ENCODE measurements around the gene HES1. TPM values are rescaled to one million over a fixed set of nuclear protein-coding genes. Genes with fewer than 3 reads are reported as not detected.
"Not testable (repeated sequence)": the region's sequence is repeated elsewhere in the genome, so short reads cannot be mapped to it uniquely, and the experiment has no call there.

Gene HES1
- total RNA-seq, 2 experiments from 2014 or later: 0.14 TPM; not detected in 1

- DNase-seq: no peak
- Mint-ChIP-seq H3K4me3 (no peak overlapping the region), H3K36me3 (peaks cover under 1% of the 10 kb centered on the region), H3K9me3 (no peaks in the 10 kb centered on the region), H3K27me3 (peaks cover 59% of the 10 kb centered on the region), H3K27ac (no peak overlapping the region), H3K4me1 (peaks cover 35% of the 10 kb centered on the region)
These were observed 4.0 kb downstream of the HES1 start for GRCh38 chr3:194139814-194140391.

DNA sequence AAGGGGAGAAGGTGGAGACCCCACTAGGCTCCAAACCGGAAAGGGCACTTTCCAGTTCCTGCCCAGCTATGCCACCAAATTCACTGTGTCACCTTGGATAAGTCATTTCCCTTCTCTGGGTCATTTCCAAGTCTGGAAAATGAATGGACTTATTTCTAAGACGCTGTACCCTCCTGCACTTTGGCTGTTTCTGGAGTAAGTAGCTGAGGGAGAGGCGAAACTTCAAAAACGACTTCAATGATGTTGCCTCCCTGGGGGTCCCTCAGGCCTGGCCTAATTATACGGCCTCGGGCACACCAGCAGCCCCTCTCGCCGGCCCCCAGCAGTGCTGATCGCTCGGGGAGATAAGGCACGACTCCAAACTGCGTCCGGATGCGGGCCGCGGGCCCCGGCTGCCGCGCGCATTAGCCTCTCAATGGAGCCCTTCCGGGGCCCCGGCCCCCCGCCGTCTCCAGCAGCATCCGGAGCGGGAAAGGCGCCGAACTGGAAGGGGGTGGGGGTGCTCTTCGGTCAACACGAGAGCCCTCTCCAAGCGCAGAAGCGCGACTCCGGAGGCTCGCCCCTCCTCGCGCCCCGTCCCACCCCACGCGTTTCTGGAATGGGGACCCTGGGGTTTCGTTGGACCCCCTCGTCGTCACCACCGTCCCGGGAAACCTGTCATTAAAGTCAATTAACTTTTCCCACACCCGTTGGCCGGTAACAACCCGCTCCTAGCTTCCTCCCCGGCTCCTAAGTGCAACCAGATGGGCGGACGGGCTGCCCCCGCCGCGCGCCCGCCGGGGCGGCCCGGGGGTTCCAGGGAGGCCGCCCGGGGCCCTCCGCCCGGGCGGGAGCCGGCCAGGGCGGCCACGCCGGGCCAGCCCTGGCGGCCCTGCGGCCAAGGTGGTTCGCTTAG, 4.8 kb downstream of the HES1 start:
- Mint-ChIP-seq H3K27me3 (peaks cover 58% of the 10 kb centered on the region), H3K4me1 (peaks cover 32% of the 10 kb centered on the region), H3K36me3 (no peaks in the 10 kb centered on the region), H3K27ac (no peak overlapping the region), H3K9me3 (no peaks in the 10 kb centered on the region), H3K4me3 (peak overlapping the region; percentile 42)
- DNase-seq: peak; percentile 30

DNA sequence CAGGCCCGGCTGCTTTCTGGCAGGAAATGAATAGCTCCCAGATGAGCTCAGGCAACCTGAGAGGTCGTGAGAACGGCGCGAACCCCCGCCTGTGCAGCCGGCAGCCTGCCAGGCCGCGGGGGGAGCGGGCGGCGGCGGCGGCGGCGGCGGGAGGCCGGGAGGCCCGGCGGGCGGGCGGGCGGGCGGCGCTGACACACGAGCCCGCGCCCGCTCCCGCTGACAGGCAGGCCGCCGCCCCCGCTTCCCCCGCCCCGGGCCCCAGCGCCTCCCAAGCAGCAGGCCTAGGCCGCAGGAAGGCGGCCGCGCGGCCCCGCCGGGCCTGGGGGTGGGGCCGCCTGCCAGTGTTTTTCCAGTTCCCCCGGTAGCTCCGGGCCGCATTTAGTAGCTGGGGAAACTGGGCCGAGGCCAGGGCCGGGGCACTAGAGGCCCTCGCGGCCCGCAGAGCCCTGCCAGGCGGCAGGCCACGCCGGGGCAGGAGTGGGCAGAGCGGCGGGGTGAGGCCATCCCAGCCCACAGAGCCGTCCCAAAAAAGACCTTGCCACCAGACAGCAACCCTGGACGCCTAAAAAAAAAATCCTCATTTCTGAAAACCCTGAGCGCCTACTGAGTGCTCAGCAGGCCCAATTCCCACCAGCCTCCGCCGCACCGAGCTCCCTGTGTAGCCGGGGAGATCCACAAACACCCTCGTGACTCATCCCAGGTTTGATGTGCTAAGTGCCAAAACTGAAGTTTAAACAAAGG, 5.6 kb downstream of the HES1 start:
- Mint-ChIP-seq H3K4me3 (peak overlapping the region; percentile 44), H3K27ac (peak overlapping the region; percentile 60), H3K4me1 (peaks cover 24% of the 10 kb centered on the region), H3K36me3 (no peaks in the 10 kb centered on the region), H3K9me3 (no peaks in the 10 kb centered on the region), H3K27me3 (peaks cover 51% of the 10 kb centered on the region)
- peak; percentile 75 for DNase-seq

DNA sequence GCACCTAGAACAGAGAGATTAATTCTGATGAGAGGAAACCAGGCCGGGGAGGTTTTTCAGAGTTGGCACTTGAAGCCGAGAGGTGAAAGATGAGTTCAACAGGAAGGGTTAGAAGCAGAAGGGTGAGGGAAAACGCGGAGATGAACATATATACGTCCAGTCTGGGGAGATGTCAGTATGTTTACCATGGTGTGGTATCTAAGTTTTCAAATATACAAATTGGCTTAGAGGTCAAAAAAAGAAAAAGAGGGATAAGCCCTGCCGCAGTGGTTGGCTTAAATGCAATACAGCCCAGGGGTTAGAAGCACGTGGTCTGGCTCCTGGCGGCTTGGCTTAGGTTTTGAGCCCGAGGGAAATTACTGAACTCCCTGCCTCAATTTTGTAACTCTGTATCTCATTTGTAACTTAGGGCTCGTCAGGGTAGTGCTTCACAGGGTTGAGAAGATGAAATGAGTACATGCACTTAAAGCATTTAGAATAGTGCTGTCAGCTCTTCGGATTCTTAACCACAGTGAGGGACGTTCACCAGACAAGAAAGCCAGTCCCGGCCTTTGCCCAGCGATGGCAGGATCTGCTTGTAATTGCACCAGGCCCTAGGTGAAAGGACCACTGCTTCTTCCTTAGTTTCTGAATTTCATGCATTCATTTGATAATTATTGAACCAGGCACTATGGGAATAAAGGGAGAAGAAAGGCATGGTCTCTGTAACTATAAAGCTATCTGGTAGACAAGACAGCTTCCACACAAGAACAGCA, 6.4 kb downstream of the HES1 start:
- H3K36me3 Mint-ChIP-seq: no peaks in the 10 kb centered on the region
- H3K27me3 Mint-ChIP-seq: peaks cover 43% of the 10 kb centered on the region
- no peaks in the 10 kb centered on the region for H3K9me3 Mint-ChIP-seq
- H3K4me1 Mint-ChIP-seq: peaks cover 17% of the 10 kb centered on the region
- no peak for DNase-seq
- H3K27ac Mint-ChIP-seq: peak overlapping the region; percentile 60
- peak overlapping the region; percentile 44 for H3K4me3 Mint-ChIP-seq

- Mint-ChIP-seq H3K36me3 (no peaks in the 10 kb centered on the region), H3K27ac (no peak overlapping the region), H3K27me3 (peaks cover 15% of the 10 kb centered on the region), H3K4me3 (no peak overlapping the region), H3K4me1 (peaks cover 10% of the 10 kb centered on the region), H3K9me3 (no peaks in the 10 kb centered on the region)
- DNase-seq: no peak
These were observed 9.8 kb downstream of the HES1 start for GRCh38 chr3:194145702-194146101.

DNA sequence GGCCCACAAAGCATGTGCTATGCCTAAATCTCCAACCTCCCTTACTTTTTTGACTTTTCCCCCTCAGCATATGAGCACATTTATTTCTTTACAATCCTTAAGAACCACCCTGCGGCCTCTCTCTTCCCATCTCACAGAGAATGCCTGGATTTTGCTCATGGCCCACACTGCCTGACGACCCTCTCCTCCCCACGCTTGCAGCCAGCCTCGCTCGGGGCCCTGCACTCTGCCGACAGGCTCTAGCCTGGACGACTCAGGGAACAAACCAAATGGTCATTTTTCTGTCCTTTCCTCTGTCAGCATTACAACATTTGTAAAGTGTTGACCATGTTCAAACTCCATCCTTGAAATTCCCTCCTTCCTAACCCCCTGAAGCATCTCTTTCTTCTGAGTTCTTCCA, 11.7 kb downstream of the HES1 start:
- H3K27me3 Mint-ChIP-seq: peaks cover 9% of the 10 kb centered on the region
- no peaks in the 10 kb centered on the region for H3K36me3 Mint-ChIP-seq
- DNase-seq: no peak

GRCh38 chr3:194148383-194148782, 12.4 kb downstream of the HES1 start:
- Mint-ChIP-seq H3K4me3 (no peak overlapping the region), H3K4me1 (peaks cover 2% of the 10 kb centered on the region), H3K36me3 (no peaks in the 10 kb centered on the region), H3K27me3 (peaks cover 10% of the 10 kb centered on the region), H3K9me3 (no peaks in the 10 kb centered on the region), H3K27ac (no peak overlapping the region)
- DNase-seq: no peak

More for the DNA sequence above, 11.7 kb downstream of the HES1 start:
- no peak overlapping the region for H3K27ac Mint-ChIP-seq
- H3K4me3 Mint-ChIP-seq: no peak overlapping the region
- no peaks in the 10 kb centered on the region for H3K9me3 Mint-ChIP-seq
- peaks cover 2% of the 10 kb centered on the region for H3K4me1 Mint-ChIP-seq

DNA sequence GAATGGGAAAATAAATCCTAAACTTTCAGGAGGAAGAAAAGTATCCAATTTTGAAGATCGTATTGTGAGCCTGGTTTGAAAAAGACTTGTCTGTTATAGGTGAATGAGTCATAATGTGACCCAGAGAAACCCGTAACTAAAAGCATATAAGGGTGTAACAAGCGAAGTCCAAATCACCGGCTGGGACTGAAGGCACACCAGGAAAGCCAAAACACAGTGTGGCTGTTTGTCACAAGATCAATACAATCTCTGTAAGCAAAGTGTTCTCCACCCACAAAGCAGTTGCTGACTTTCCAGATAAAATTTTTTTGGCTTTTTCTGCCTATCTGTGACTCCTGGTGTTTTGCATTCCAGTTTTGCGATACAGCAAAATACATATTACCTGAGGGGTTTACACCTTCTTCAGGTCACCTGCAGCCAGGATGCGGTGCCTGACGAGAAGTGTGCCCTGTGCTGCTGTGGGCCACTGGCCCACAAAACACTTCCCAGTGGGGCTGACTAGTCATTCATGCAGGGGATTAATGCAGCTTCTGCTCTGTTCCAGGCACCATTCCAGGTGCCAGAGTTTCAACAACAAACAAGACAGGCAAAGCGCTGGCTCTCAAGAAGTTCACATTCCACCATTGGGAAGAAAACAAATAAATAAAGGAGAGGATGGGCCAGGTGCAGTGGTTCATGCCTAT, 14.4 kb downstream of the HES1 start:
- Mint-ChIP-seq H3K4me1 (no peaks in the 10 kb centered on the region), H3K27me3 (peaks cover 19% of the 10 kb centered on the region), H3K36me3 (no peaks in the 10 kb centered on the region), H3K9me3 (peaks cover 7% of the 10 kb centered on the region), H3K27ac (no peak overlapping the region), H3K4me3 (no peak overlapping the region)
- no peak for DNase-seq

- not testable (repeated sequence) for DNase-seq, H3K27ac Mint-ChIP-seq, H3K4me3 Mint-ChIP-seq, H3K36me3 Mint-ChIP-seq, H3K4me1 Mint-ChIP-seq, H3K9me3 Mint-ChIP-seq
- H3K27me3 Mint-ChIP-seq: peaks cover 15% of the 10 kb centered on the region
These were observed 15.0 kb downstream of the HES1 start for GRCh38 chr3:194150935-194151302.

DNA sequence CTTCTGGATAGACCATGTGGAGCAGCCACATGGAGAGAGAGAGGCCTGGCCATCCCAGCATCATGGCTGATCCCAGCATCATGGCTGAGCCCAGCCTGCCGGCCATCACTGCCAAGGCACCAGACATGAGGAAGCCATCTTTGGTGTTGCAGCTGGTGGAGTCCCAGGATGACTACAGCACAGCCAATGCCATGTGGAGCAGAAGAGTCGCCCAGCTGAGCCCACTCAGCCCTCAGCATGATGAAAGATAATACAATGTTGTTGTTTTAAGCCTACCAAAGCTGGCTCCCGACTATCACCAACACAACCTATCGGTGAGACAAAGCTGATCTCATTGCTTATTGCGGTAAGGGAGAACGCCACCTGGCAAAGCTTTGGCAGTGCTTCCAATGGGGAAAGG, 18.4 kb downstream of the HES1 start:
- DNase-seq: no peak
- Mint-ChIP-seq H3K36me3 (no peaks in the 10 kb centered on the region), H3K4me3 (no peak overlapping the region), H3K27ac (no peak overlapping the region), H3K27me3 (peaks cover 18% of the 10 kb centered on the region), H3K4me1 (no peaks in the 10 kb centered on the region), H3K9me3 (peaks cover 7% of the 10 kb centered on the region)

DNA sequence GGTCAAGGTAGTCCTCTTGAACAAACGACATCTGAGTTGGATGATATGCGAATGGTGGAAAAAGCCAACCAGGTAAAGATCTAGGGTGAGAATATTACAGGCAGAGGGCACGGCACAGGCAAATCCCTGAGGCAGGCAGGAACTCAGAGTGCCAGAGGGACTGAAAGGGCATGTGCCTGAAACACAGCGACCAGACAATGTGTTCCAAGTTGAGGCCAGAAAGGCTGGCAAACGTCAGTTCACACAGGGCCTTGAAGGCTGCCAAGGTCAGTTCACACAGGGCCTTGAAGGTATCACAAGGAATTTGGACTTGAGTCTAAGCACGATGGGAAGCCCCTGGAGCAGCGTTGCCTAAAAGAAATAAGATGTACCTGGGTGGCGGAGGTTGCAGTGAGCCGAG, 20.1 kb downstream of the HES1 start:
- Mint-ChIP-seq H3K4me1 (no peaks in the 10 kb centered on the region), H3K27me3 (peaks cover 22% of the 10 kb centered on the region), H3K27ac (no peak overlapping the region), H3K4me3 (no peak overlapping the region), H3K36me3 (no peaks in the 10 kb centered on the region), H3K9me3 (peaks cover 7% of the 10 kb centered on the region)
- no peak for DNase-seq

DNA sequence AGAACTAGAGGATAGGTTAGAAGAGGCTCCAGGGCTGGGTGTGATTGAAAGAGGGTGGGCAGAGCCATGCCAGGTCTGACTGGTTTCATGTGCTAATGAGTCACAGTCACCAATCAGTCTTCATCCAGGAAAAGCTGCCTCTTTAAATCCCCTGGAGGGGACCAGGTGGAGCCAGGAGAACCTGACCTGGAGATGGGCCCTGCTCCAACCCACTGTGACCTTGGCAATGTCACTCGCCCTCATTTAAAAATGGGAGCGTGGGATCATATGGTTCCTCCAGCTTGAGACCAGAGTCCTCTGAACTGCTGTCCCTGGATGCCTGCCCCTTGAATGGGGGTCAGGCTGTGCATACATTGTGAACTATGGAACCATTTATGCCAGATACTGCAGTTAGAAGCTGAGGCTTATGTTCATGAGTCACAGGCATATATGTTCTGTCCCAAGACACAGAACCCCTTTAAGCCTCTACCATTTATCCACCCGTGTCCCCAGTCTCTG, 23.0 kb downstream of the HES1 start:
- no peak overlapping the region for H3K27ac Mint-ChIP-seq
- peaks cover 34% of the 10 kb centered on the region for H3K27me3 Mint-ChIP-seq
- no peak overlapping the region for H3K4me3 Mint-ChIP-seq
- DNase-seq: no peak
- H3K9me3 Mint-ChIP-seq: peaks cover 7% of the 10 kb centered on the region
- no peaks in the 10 kb centered on the region for H3K36me3 Mint-ChIP-seq
- H3K4me1 Mint-ChIP-seq: no peaks in the 10 kb centered on the region

GRCh38 chr3:194160158-194160557, 24.2 kb downstream of the HES1 start:
- Mint-ChIP-seq H3K27ac (no peak overlapping the region), H3K4me3 (no peak overlapping the region), H3K9me3 (no peaks in the 10 kb centered on the region), H3K36me3 (no peaks in the 10 kb centered on the region), H3K4me1 (no peaks in the 10 kb centered on the region), H3K27me3 (peaks cover 32% of the 10 kb centered on the region)
- DNase-seq: no peak
